Lower leg skin (tissue), 3 donors: ENCODE measurements around the gene RPL22.

Source experiments
- CTCF ChIP-seq, 3 donors: fragments of 450-650 bp; IDR thresholded peaks; one replicate each; pipeline ENCODE4 v1.5.1; 2016; ENCODE audit warnings: antibody characterized with exemption in 3 of 3, mild to moderate bottlenecking in 3 of 3, moderate library complexity in 2 of 3
- POLR2A ChIP-seq, 2 donors: fragments of 450-650 bp; IDR thresholded peaks; one replicate each; pipeline ENCODE4 v1.6.1; 2016 to 2017; ENCODE audit warnings: antibody characterized with exemption in 2 of 2, mild to moderate bottlenecking in 1 of 2, moderate library complexity in 1 of 2

- TF ChIP-seq POLR2A (IDR thresholded peaks at IDR 0.05) (no peak), CTCF (IDR thresholded peaks at IDR 0.05) (no peak)
These were observed 26.8 kb downstream of the RPL22 start for GRCh38 chr1:6172549-6172948.
